HG03354 (cell line): ENCODE results near the gene CD3E.

Experiments
- ATAC-seq: cut with Tn5 transposase; IDR thresholded peaks from one replicate; pipeline ENCODE4 v1.9.1; 2021; ENCODE audit warnings: mild to moderate bottlenecking; ENCODE audit not compliant: unreplicated experiment, poor library complexity, severe bottlenecking

The CD3E gene

GRCh38 chr11:118304568-118305248, at the start of gene CD3E:
Gene CD3E (plus strand): TSS chr11:118304730. CDS start chr11:118304953, 223 bp downstream.
- ATAC-seq: no peak

GRCh38 chr11:118258410-118258809, 46.1 kb upstream of the CD3E start:
- ATAC-seq: no peak

- no peak for ATAC-seq
Measured at GRCh38 chr11:118259138-118259537, 45.4 kb upstream of the CD3E start.

- no peak for ATAC-seq
Measured at GRCh38 chr11:118260353-118260752, 44.2 kb upstream of the CD3E start.

GRCh38 chr11:118263112-118263511, 41.4 kb upstream of the CD3E start:
- ATAC-seq: no peak

- ATAC-seq: no peak
Measured at GRCh38 chr11:118263695-118264568, 40.6 kb upstream of the CD3E start, which contains the start of gene MPZL2. Gene MPZL2 (minus strand): TSS chr11:118264297. CDS start chr11:118264153, 144 bp downstream.

GRCh38 chr11:118264569-118265465, 39.7 kb upstream of the CD3E start:
- ATAC-seq: no peak

GRCh38 chr11:118265954-118266353, 38.6 kb upstream of the CD3E start:
- ATAC-seq: no peak

- ATAC-seq: no peak
Measured at GRCh38 chr11:118267486-118267885, 37.0 kb upstream of the CD3E start.

GRCh38 chr11:118272001-118272400, 32.5 kb upstream of the CD3E start:
- no peak for ATAC-seq

- ATAC-seq: no peak
Measured at GRCh38 chr11:118274186-118274585, 30.3 kb upstream of the CD3E start.

- ATAC-seq: no peak
Measured at GRCh38 chr11:118275176-118275575, 29.4 kb upstream of the CD3E start.

GRCh38 chr11:118276422-118276821, 28.1 kb upstream of the CD3E start:
- ATAC-seq: no peak

- ATAC-seq: no peak
Measured at GRCh38 chr11:118277312-118277711, 27.2 kb upstream of the CD3E start.

GRCh38 chr11:118281284-118281683, 23.2 kb upstream of the CD3E start:
- ATAC-seq: no peak

GRCh38 chr11:118282606-118283005, 21.9 kb upstream of the CD3E start:
- ATAC-seq: no peak

- ATAC-seq: no peak
Measured at GRCh38 chr11:118283037-118283636, 21.4 kb upstream of the CD3E start.

GRCh38 chr11:118283756-118284350, 20.7 kb upstream of the CD3E start:
- ATAC-seq: no peak

GRCh38 chr11:118286545-118286944, 18.0 kb upstream of the CD3E start:
- no peak for ATAC-seq
